Lung (tissue), 12 donors: ENCODE results near the gene WDR46. TPM values are rescaled to one million over a fixed set of nuclear protein-coding genes. Genes with fewer than 3 reads are reported as not detected.

Experiments
- ATAC-seq: fragments of 200-7000 bp; cut with Tn5 transposase; one replicate; pipeline ENCODE4 v1.9.1; 2020; ENCODE audit warnings: moderate number of reproducible peaks; ENCODE audit not compliant: insufficient read depth, low FRiP score
- DNase-seq, 3 donors: peaks; one replicate each; pipeline ENCODE4 v3.0.0-alpha.2; 2013 to 2017
- H3K27ac ChIP-seq, 2 donors: one replicate each; pipeline ENCODE4 v1.5.1; 2013; ENCODE audit warnings: mild to moderate bottlenecking in 2 of 2, moderate library complexity in 2 of 2, control low read depth in 1 of 2, inconsistent platforms in 1 of 2, low read depth in 1 of 2, low read length in 1 of 2
- H3K27me3 ChIP-seq, 3 donors: one replicate each; pipeline ENCODE4 v1.5.1; 2013; ENCODE audit warnings: low read length in 2 of 3; ENCODE audit not compliant: control insufficient read depth in 3 of 3, insufficient read depth in 3 of 3
- H3K36me3 ChIP-seq, 4 donors: one replicate each; pipeline ENCODE4 v1.5.1; 2013; ENCODE audit warnings: low read length in 4 of 4, mild to moderate bottlenecking in 1 of 4, moderate library complexity in 1 of 4; ENCODE audit not compliant: control insufficient read depth in 4 of 4, insufficient read depth in 4 of 4
- H3K4me1 ChIP-seq, 5 donors: one replicate each; pipeline ENCODE4 v1.5.1; 2013; ENCODE audit warnings: low read length in 5 of 5, mild to moderate bottlenecking in 2 of 5, moderate library complexity in 1 of 5; ENCODE audit not compliant: control insufficient read depth in 5 of 5, insufficient read depth in 5 of 5
- H3K4me3 ChIP-seq: one replicate; pipeline ENCODE4 v1.5.1; 2013; ENCODE audit warnings: mild to moderate bottlenecking, control low read depth, moderate library complexity
- H3K9ac ChIP-seq, 2 donors: one replicate each; pipeline ENCODE4 v1.5.1; 2013; ENCODE audit warnings: low read length in 2 of 2, control low read depth in 1 of 2; ENCODE audit not compliant: insufficient read depth in 1 of 2
- H3K9me3 ChIP-seq, 4 donors: one replicate each; pipeline ENCODE4 v1.5.1; 2013; ENCODE audit warnings: low read length in 3 of 4, mild to moderate bottlenecking in 1 of 4, moderate library complexity in 1 of 4; ENCODE audit not compliant: control insufficient read depth in 4 of 4, insufficient read depth in 3 of 4
- CTCF ChIP-seq: IDR thresholded peaks from 2 replicates; pipeline ENCODE4 v1.5.1; 2012; ENCODE audit warnings: mild to moderate bottlenecking; ENCODE audit errors: control extremely low read depth, extremely low read depth
- WGBS, 2 donors: extraction: QIAGEN DNeasy Blood & Tissue Kit; methylation state at CpG; one replicate each; pipeline ENCODE4 v1.1.7; 2013; 5-methylcytosine and 5-hydroxymethylcytosine counted together
- polyA plus RNA-seq, 2 donors: library from polyadenylated mRNA; stranded (reverse); fragments of 200-250 nt; gene quantifications; one replicate each; pipeline ENCODE4 v1.2.1, GENCODE V29; 2013
- total RNA-seq, 2 donors: library from RNA; depleted of rRNA in 1 of 2; stranded (reverse); fragments of >200 nt in 1 of 2; gene quantifications; one replicate each; pipeline ENCODE4 v1.2.1, GENCODE V29; 2014 to 2021
- donor health status: control.
- donor health status: control.
- donor health status: Bipolar disorder and iron deficiency.
- donor health status: healthy.
- donor health status: DM: yes; HTN: yes; CAD: no.

The WDR46 gene
- total and polyA plus RNA-seq, 4 donors, result 26.3 to 48.0 (median 47.4) TPM

GRCh38 chr6:33318426-33319073, 29.5 kb upstream of the WDR46 start:
- Histone ChIP-seq H3K4me3 (no peak overlapping the region), H3K9me3 (no peaks in the 10 kb centered on the region), H3K27ac (peak overlapping the region; percentile 60 to 76), H3K27me3 (no peaks in the 10 kb centered on the region), H3K9ac (peak overlapping the region in 1 of 2 donors; percentile 29), H3K36me3 (peaks cover 4 to 46% (median 30%) of the 10 kb centered on the region in 4 donors), H3K4me1 (peaks cover 12 to 36% (median 15%) of the 10 kb centered on the region in 5 donors)
- 69% methylated on average over 8 of the region's 8 CpGs for WGBS, 2 donors
- TF ChIP-seq CTCF, result no peak
- DNase-seq (no peak), ATAC-seq (no peak)

- DNase-seq, result peak; percentile 99 to 100 (median 99)
- TF ChIP-seq CTCF, result no peak
- peak within 1 kb of the TSS; percentile 30 for H3K4me3 ChIP-seq
- H3K9me3 ChIP-seq, result no peaks in the 10 kb centered on the region
- no peaks in the 10 kb centered on the region for H3K27me3 ChIP-seq
- peaks cover 12 to 35% (median 15%) of the 10 kb centered on the region in 5 donors for H3K4me1 ChIP-seq
- H3K9ac ChIP-seq, result peak within 1 kb of the TSS in 1 of 2 donors; percentile 85
- H3K27ac ChIP-seq, result peak within 1 kb of the TSS; percentile 62 to 76
- WGBS, 2 donors, result 2% methylated on average over 41 to 44 of the region's 44 CpGs
- peak; percentile 67 for ATAC-seq
- H3K36me3 ChIP-seq, result peaks cover 4 to 46% (median 30%) of the 10 kb centered on the region in 4 donors
Measured at GRCh38 chr6:33317669-33318425, 28.8 kb upstream of the WDR46 start, which contains the start of gene ZBTB22. ZBTB22 (minus strand) TSS chr6:33317744; CDS start chr6:33316916, 828 bp downstream.

DNA sequence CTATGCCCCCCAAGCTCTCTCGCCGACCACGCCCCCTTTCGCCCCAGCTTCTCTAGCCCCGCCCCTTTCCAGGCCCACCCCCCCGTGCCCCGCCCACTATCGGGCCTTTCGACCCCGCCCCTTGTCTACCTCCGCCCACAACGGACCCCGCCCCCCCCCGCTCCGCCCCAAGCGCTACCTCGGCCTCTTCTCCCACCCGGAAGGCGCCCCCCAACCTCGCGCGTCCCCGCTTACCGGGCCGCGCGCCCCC, 28.3 kb upstream of the WDR46 start:
- 0 to 2% methylated on average over 12 to 26 of the region's 27 CpGs for WGBS, 2 donors
- DNase-seq (no peak), ATAC-seq (peak; percentile 4)
- H3K27ac ChIP-seq, result no peak overlapping the region
- no peaks in the 10 kb centered on the region for H3K9me3 ChIP-seq
- no peak for TF ChIP-seq CTCF
- no peak overlapping the region for H3K9ac ChIP-seq
- H3K27me3 ChIP-seq, result no peaks in the 10 kb centered on the region
- peaks cover 12 to 38% (median 17%) of the 10 kb centered on the region in 5 donors for H3K4me1 ChIP-seq
- peaks cover 4 to 46% (median 30%) of the 10 kb centered on the region in 4 donors for H3K36me3 ChIP-seq
- no peak overlapping the region for H3K4me3 ChIP-seq
